Measurements from ENCODE around the gene LCOR.

GRCh38 chr10:97003151-97003803 lies 171.2 kb downstream of the LCOR start:
- TF ChIP-seq MAX (IDR thresholded peaks at IDR 0.05) (no peak), MAZ (IDR thresholded peaks at IDR 0.05; ENCODE audit: borderline replicate concordance, low read depth, low read length) (no peak), MAZ (CRISPR knock-in tag; IDR thresholded peaks at IDR 0.05; ENCODE audit: low read depth) (no peak)
